Ascending aorta (tissue), 2 donors: ENCODE data around the gene SPTBN1. TPM values are rescaled to one million over a fixed set of nuclear protein-coding genes. Genes with fewer than 3 reads are reported as not detected.
"Not testable (repeated sequence)": the region's sequence is repeated elsewhere in the genome, so short reads cannot be mapped to it uniquely, and the experiment has no call there.

Source experiments
- DNase-seq, 2 donors: peaks; one replicate each; pipeline ENCODE4 v3.0.0-alpha.2; 2019; ENCODE audit warnings: low spot score in 2 of 2
- H3K27ac ChIP-seq, 2 donors: fragments of 200-600 bp; sonication (generic); one replicate each; pipeline ENCODE4 v1.5.1; 2016 to 2017; ENCODE audit warnings: mild to moderate bottlenecking in 1 of 2
- H3K27me3 ChIP-seq: fragments of 200-600 bp; sonication (generic); one replicate; pipeline ENCODE4 v1.5.1; 2017
- H3K36me3 ChIP-seq, 2 donors: fragments of 200-600 bp; sonication (generic); one replicate each; pipeline ENCODE4 v1.5.1; 2016
- H3K4me1 ChIP-seq, 2 donors: fragments of 200-600 bp; sonication (generic); one replicate each; pipeline ENCODE4 v1.5.1; 2016 to 2017; ENCODE audit warnings: mild to moderate bottlenecking in 1 of 2
- H3K4me3 ChIP-seq, 2 donors: fragments of 200-600 bp; sonication (generic); one replicate each; pipeline ENCODE4 v1.5.1; 2016 to 2017; ENCODE audit warnings: mild to moderate bottlenecking in 1 of 2
- H3K9me3 ChIP-seq, 2 donors: fragments of 200-600 bp; sonication (generic); one replicate each; pipeline ENCODE4 v1.5.1; 2016
- CTCF ChIP-seq, 3 experiments: fragments of 200-600 bp in 2 of 3; fragments of 450-650 bp in 1 of 3; sonication (generic) in 2 of 3; IDR thresholded peaks; one replicate each; pipeline ENCODE4 v1.5.1; 2016 to 2019; ENCODE audit warnings: antibody characterized with exemption in 3 of 3, mild to moderate bottlenecking in 1 of 3, moderate library complexity in 1 of 3
- intact Hi-C: fragments of 100-400 bp; cut with DNase I; formaldehyde crosslinking; loops from one replicate; pipeline ENCODE4 v1.15.1; 2023
- total RNA-seq: library from RNA; depleted of rRNA; stranded (reverse); fragments of >200 nt; gene quantifications from one replicate; pipeline ENCODE4 v1.1.0, GENCODE V29; 2016

Gene SPTBN1
- total RNA-seq, 1 donor from 2014 or later = 246 TPM

- H3K9me3 ChIP-seq = no peaks in the 10 kb centered on the region
- peaks cover 3 to 10% of the 10 kb centered on the region in 2 donors for H3K36me3 ChIP-seq
- peak overlapping the region in 1 of 2 donors; percentile 54 for H3K27ac ChIP-seq
- H3K4me3 ChIP-seq = no peak overlapping the region
- H3K4me1 ChIP-seq = peaks cover 4 to 30% of the 10 kb centered on the region in 2 donors
- intact Hi-C loops = loop anchor here (5.0 kb wide), 4 partner anchors 34 to 179 kb away; no protein-coding TSS in a partner anchor
- no peak for DNase-seq
- H3K27me3 ChIP-seq = no peaks in the 10 kb centered on the region
- TF ChIP-seq CTCF (IDR thresholded peaks at IDR 0.05) = no peak
These were observed 67.3 kb downstream of the SPTBN1 start for GRCh38 chr2:54523324-54523959.

DNA sequence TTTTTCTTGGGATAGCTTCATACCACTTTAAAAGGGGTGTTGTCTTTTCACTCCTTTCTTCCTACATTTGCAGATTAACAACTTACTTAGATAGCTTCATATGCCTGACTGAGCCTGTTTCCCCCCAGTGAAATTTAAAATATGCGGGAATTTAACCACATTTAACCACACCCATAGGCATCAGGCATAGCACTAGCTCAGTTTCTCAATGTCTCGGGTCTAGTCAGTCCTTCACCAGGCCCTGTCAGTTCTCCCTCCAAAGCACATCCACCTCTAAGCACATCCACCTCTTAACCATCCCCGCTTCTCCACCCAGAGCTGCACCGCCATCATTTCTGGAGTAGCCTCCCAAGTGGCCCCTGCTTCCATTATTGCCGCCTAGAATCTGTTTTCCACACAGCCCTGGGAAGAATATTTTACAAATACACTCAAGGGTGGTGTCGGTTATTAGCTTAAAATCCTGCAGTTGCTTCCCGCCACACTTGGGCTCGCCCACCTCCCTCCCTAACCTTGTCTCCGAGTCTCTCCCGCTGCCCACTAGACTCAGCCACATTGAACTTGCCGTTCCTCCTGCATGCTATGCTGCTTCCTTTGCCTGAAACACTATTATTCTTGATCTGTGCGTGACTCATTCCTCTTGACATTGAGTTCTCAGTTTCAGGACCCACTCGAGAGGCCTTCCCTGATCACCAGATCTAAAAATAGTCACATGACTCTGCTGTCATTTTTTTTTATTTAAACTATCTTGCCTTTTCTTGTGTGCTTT lies 68.3 kb downstream of the SPTBN1 start:
- Histone ChIP-seq H3K27ac (peak overlapping the region; percentile 54 to 60), H3K4me3 (no peak overlapping the region), H3K36me3 (peaks cover 6 to 14% of the 10 kb centered on the region in 2 donors), H3K9me3 (no peaks in the 10 kb centered on the region), H3K4me1 (peaks cover 4 to 30% of the 10 kb centered on the region in 2 donors), H3K27me3 (no peaks in the 10 kb centered on the region)
- intact Hi-C loops = loop anchor here (5.0 kb wide), 4 partner anchors 33 to 178 kb away; no protein-coding TSS in a partner anchor
- DNase-seq = peak in 1 of 2 donors; percentile 67
- no peak for TF ChIP-seq CTCF (IDR thresholded peaks at IDR 0.05)

DNA sequence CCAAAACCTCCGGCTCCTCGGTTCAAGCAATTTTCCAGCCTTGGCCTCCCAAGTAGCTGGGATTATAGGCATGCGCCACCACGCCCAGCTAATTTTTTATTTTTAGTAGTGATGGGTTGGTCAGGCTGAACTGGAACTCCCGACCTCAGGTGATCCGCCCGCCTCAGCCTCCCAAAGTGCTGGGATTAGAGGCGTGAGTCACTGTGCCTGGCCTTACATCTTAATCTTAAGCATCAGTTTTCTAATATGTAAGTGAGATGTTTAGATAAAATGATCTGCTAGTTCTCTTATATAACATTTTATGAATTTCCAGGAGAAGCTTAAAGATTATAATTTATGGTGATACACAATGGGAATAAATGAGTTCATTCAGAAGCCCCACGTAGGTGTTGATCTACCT lies 69.2 kb downstream of the SPTBN1 start:
- no peaks in the 10 kb centered on the region for H3K9me3 ChIP-seq
- intact Hi-C loops = no loop called here

GRCh38 chr2:54526226-54526879 lies 70.2 kb downstream of the SPTBN1 start:
- H3K27ac ChIP-seq = peak overlapping the region; percentile 36 to 42
- H3K27me3 ChIP-seq = no peaks in the 10 kb centered on the region
- intact Hi-C loops = no loop called here
- H3K4me1 ChIP-seq = peaks cover 4 to 27% of the 10 kb centered on the region in 2 donors
- peaks cover 6 to 15% of the 10 kb centered on the region in 2 donors for H3K36me3 ChIP-seq
- no peak for DNase-seq
- no peak for TF ChIP-seq CTCF (IDR thresholded peaks at IDR 0.05)
- no peaks in the 10 kb centered on the region for H3K9me3 ChIP-seq
- H3K4me3 ChIP-seq = no peak overlapping the region

More for the DNA sequence above, 69.2 kb downstream of the SPTBN1 start:
- peaks cover 4 to 28% of the 10 kb centered on the region in 2 donors for H3K4me1 ChIP-seq
- H3K36me3 ChIP-seq = peaks cover 6 to 15% of the 10 kb centered on the region in 2 donors
- no peak for DNase-seq
- no peak overlapping the region for H3K4me3 ChIP-seq
- peak overlapping the region; percentile 54 to 60 for H3K27ac ChIP-seq
- no peaks in the 10 kb centered on the region for H3K27me3 ChIP-seq
- no peak for TF ChIP-seq CTCF (IDR thresholded peaks at IDR 0.05)

DNA sequence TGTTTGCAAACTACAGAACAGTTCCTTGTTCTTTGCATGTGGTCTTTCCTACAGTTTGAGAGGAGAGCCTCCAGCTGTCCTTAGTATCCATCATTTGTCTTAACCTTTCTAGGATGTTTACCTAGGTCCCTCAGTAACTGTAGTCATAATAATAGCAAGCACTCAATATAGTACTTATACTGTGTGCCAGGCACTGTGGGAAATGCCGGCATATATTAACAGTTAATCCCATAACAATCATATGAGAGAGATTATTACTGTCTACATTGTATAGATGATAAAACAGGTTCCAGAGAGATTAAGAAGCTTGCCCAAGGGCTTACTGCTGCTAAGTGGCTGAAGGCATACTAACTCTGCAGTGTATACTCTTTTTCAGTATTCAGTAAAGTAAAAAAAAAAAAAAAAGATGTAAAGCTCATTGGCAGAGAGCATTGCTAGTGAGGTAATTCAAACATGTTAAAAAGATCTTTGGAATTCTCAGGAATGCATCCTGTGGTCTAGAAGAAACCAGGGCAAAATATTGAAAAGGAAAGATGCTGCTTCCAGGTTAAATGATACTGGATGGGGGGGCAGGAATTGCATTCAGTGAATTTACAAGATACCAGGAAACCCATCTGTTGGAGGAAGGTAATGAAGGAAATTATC lies 72.3 kb downstream of the SPTBN1 start:
- Histone ChIP-seq H3K4me1 (peaks cover 4 to 23% of the 10 kb centered on the region in 2 donors), H3K27ac (peak overlapping the region; percentile 24 to 42), H3K4me3 (no peak overlapping the region), H3K9me3 (no peaks in the 10 kb centered on the region), H3K36me3 (peaks cover 6 to 15% of the 10 kb centered on the region in 2 donors), H3K27me3 (no peaks in the 10 kb centered on the region)
- intact Hi-C loops = no loop called here
- no peak for TF ChIP-seq CTCF (IDR thresholded peaks at IDR 0.05)
- DNase-seq = no peak

DNA sequence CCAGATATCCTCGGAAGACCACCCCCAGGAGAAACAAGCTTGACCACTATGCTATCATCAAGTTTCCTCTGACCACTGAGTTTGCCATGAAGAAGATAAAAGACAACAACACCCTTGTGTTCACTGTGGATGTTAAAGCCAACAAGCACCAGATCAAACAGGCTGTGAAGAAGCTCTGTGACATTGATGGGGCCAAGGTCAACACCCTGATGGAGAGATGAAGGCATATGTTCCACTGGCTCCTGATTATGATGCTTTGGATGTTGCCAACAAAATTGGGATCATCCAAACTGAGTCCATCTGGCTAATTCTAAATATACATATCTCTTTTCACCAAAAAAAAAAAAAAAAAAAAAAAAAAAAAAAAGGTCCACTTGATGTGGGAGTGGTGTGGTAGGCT lies 73.4 kb downstream of the SPTBN1 start:
- H3K4me3 ChIP-seq, H3K27me3 ChIP-seq, DNase-seq, H3K9me3 ChIP-seq, H3K27ac ChIP-seq, intact Hi-C loops: not testable (repeated sequence)
- Histone ChIP-seq H3K36me3 (peaks cover 6 to 15% of the 10 kb centered on the region in 2 donors), H3K4me1 (peaks cover under 1 to 20% of the 10 kb centered on the region in 2 donors)
